Astrocyte (in vitro differentiated cells and primary cell): ENCODE results near the gene RUVBL1.

ENCODE experiments used
- EZH2 ChIP-seq: IDR thresholded peaks from 2 replicates; pipeline ENCODE4 v1.6.1; 2012; ENCODE audit warnings: mild to moderate bottlenecking, low read length, inconsistent platforms; ENCODE audit not compliant: insufficient read depth
- TF ChIP-seq, protein P1 (sequence below): IDR thresholded peaks from 2 replicates; pipeline ENCODE4 v1.5.1; 2011; ENCODE audit warnings: low read depth, mild to moderate bottlenecking, inconsistent platforms, low read length, moderate library complexity; ENCODE audit not compliant: insufficient read depth

DNA sequence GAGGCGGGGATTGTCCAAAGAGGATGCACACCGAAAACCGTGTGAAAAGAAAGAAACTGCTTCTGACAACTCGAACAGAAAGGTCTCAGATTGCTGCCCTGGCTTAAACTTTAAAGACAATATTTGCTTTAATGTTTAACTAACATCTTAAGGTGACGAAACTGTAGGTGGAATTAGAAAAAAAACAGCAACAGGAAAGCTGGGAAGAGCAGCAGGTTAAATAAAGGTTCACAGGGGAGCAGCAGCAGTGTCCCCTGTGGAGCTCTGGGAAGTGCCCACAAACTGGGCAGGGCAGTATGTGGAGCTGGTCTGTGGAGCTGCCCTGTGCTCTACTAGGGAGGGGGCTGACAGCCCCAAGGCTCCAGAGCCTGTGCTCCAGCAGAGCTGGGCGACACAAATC lies 25.4 kb downstream of the RUVBL1 start:
- TF ChIP-seq, protein P1, sequence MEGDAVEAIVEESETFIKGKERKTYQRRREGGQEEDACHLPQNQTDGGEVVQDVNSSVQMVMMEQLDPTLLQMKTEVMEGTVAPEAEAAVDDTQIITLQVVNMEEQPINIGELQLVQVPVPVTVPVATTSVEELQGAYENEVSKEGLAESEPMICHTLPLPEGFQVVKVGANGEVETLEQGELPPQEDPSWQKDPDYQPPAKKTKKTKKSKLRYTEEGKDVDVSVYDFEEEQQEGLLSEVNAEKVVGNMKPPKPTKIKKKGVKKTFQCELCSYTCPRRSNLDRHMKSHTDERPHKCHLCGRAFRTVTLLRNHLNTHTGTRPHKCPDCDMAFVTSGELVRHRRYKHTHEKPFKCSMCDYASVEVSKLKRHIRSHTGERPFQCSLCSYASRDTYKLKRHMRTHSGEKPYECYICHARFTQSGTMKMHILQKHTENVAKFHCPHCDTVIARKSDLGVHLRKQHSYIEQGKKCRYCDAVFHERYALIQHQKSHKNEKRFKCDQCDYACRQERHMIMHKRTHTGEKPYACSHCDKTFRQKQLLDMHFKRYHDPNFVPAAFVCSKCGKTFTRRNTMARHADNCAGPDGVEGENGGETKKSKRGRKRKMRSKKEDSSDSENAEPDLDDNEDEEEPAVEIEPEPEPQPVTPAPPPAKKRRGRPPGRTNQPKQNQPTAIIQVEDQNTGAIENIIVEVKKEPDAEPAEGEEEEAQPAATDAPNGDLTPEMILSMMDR = no peak
- no peak for TF ChIP-seq EZH2
